ENCODE results near the gene QSOX1.

QSOX1 gene

GRCh38 chr1:180206581-180206980 lies 51.9 kb downstream of the QSOX1 start:
- in situ Hi-C loops (cut with MboI; ENCODE audit: low sequenced_read_pairs): no loop called here

- in situ Hi-C loops (cut with MboI; ENCODE audit: low sequenced_read_pairs): no loop called here
Observed at GRCh38 chr1:180208264-180208663, 53.6 kb downstream of the QSOX1 start.

- in situ Hi-C loops (cut with MboI; ENCODE audit: low sequenced_read_pairs): no loop called here
Observed at GRCh38 chr1:180210008-180210620, 55.4 kb downstream of the QSOX1 start.

GRCh38 chr1:180211156-180211859 lies 56.6 kb downstream of the QSOX1 start:
- in situ Hi-C loops (cut with MboI; ENCODE audit: low sequenced_read_pairs): no loop called here

- in situ Hi-C loops (cut with MboI; ENCODE audit: low sequenced_read_pairs): no loop called here
Observed at GRCh38 chr1:180211860-180212229, 57.2 kb downstream of the QSOX1 start.

GRCh38 chr1:180213401-180214170 lies 58.9 kb downstream of the QSOX1 start:
- in situ Hi-C loops (cut with MboI; ENCODE audit: low sequenced_read_pairs): no loop called here

- in situ Hi-C loops (cut with MboI; ENCODE audit: low sequenced_read_pairs): no loop called here
Observed at GRCh38 chr1:180215856-180216625, 61.4 kb downstream of the QSOX1 start.

- in situ Hi-C loops (cut with MboI; ENCODE audit: low sequenced_read_pairs): no loop called here
Observed at GRCh38 chr1:180217006-180217405, 62.3 kb downstream of the QSOX1 start.

GRCh38 chr1:180218806-180219765 lies 64.4 kb downstream of the QSOX1 start:
- in situ Hi-C loops (cut with MboI; ENCODE audit: low sequenced_read_pairs): no loop called here

GRCh38 chr1:180219776-180220175 lies 65.1 kb downstream of the QSOX1 start:
- in situ Hi-C loops (cut with MboI; ENCODE audit: low sequenced_read_pairs): no loop called here

- in situ Hi-C loops (cut with MboI; ENCODE audit: low sequenced_read_pairs): no loop called here
Observed at GRCh38 chr1:180221462-180221861, 66.8 kb downstream of the QSOX1 start.

- in situ Hi-C loops (cut with MboI; ENCODE audit: low sequenced_read_pairs): no loop called here
Observed at GRCh38 chr1:180224902-180225301, 70.2 kb downstream of the QSOX1 start.

- in situ Hi-C loops (cut with MboI; ENCODE audit: low sequenced_read_pairs): no loop called here
Observed at GRCh38 chr1:180225403-180225802, 70.7 kb downstream of the QSOX1 start.

GRCh38 chr1:180227861-180228647 lies 73.4 kb downstream of the QSOX1 start:
- in situ Hi-C loops (cut with MboI; ENCODE audit: low sequenced_read_pairs): no loop called here

GRCh38 chr1:180228648-180229482 lies 74.2 kb downstream of the QSOX1 start:
- in situ Hi-C loops (cut with MboI; ENCODE audit: low sequenced_read_pairs): no loop called here

GRCh38 chr1:180229483-180230415 lies 75.1 kb downstream of the QSOX1 start, which contains the start of gene LHX4:
Gene LHX4, plus strand, starts transcription at chr1:180230264. Its CDS starts 266 bp downstream, at chr1:180230530.
- in situ Hi-C loops (cut with MboI; ENCODE audit: low sequenced_read_pairs): no loop called here

GRCh38 chr1:180230416-180230790 lies 75.7 kb downstream of the QSOX1 start:
- in situ Hi-C loops (cut with MboI; ENCODE audit: low sequenced_read_pairs): no loop called here
